A549 (cell line): Measurements from ENCODE around the gene JAG2. TPM values are rescaled to one million over a fixed set of nuclear protein-coding genes. Genes with fewer than 3 reads are reported as not detected.

Experiments
- ATAC-seq, 2 experiments: fragments of 200-7000 bp in 1 of 2; fragments of >200 bp in 1 of 2; cut with Nextera tagmentation in 1 of 2; cut with Tn5 transposase in 1 of 2; 3 replicates each; pipeline versions ENCODE4 v1.8.0 to v1.9.1; 2018 to 2020; ENCODE audit warnings: mild to moderate bottlenecking in 1 of 2, moderate library complexity in 1 of 2
- CTCF ChIA-PET: fragments of 300-600 bp; sonication (Branson Sonifier 250); formaldehyde crosslinking; extraction: SDS; loops from one replicate; lab custom pipeline; 2021; ENCODE audit warnings: antibody characterized with exemption, inconsistent platforms; lab: Yijun Ruan, JAX
- POLR2A ChIA-PET: fragments of 350-600 bp; formaldehyde crosslinking; extraction: SDS; loops from one replicate; lab custom pipeline; 2021; ENCODE audit warnings: antibody characterized with exemption, inconsistent platforms; lab: Yijun Ruan, JAX
- DNase-seq, 2 experiments: peaks; one replicate each; pipeline versions ENCODE4 v3.0.0 to v3.0.0-alpha.2; 2011 to 2016; ENCODE audit warnings: low read depth in 1 of 2, low spot score in 1 of 2
- FAIRE-seq: peaks from 2 replicates; lab custom pipeline; 2011; peaks lifted over from hg19 to GRCh38; lab: Jason Lieb, UNC
- H3K27ac ChIP-seq, 2 experiments: fragments of >200 bp; sonication (Bioruptor Twin); formaldehyde crosslinking; 3 replicates each; pipeline ENCODE4 v1.5.1; 2016 to 2017
- H3K4me1 ChIP-seq: fragments of >200 bp; sonication (Bioruptor Twin); formaldehyde crosslinking; 3 replicates; pipeline ENCODE4 v1.6.1; 2016
- H3K4me2 ChIP-seq: fragments of >200 bp; sonication (Bioruptor Twin); formaldehyde crosslinking; 3 replicates; pipeline ENCODE4 v1.6.1; 2016
- H3K4me3 ChIP-seq: fragments of >200 bp; sonication (Bioruptor Twin); formaldehyde crosslinking; 3 replicates; pipeline ENCODE4 v1.5.1; 2016
- H3K9me3 ChIP-seq: fragments of >200 bp; sonication (Bioruptor Twin); formaldehyde crosslinking; 3 replicates; pipeline ENCODE4 v1.6.1; 2016
- CBX2 ChIP-seq: fragments of 200-600 bp; sonication (generic); IDR thresholded peaks from 2 replicates; pipeline ENCODE4 v1.6.1; 2016; ENCODE audit warnings: low read depth, mild to moderate bottlenecking, borderline replicate concordance
- CEBPB ChIP-seq, 2 experiments: fragments of >200 bp in 1 of 2; sonication (Bioruptor Twin) in 1 of 2; formaldehyde crosslinking in 1 of 2; IDR thresholded peaks; 2 replicates each; pipeline ENCODE4 v1.6.1; 2012 to 2016
- CHD2 ChIP-seq: fragments of 150-350 bp; IDR thresholded peaks from 2 replicates; pipeline ENCODE4 v1.6.1; 2014; ENCODE audit warnings: low read length; ENCODE audit not compliant: partially characterized antibody
- EHF ChIP-seq: fragments of 250-450 bp; sonication (Bioruptor Pico); IDR thresholded peaks from 2 replicates; pipeline ENCODE4 v1.5.0; 2020; ENCODE audit warnings: mild to moderate bottlenecking
- ELK1 ChIP-seq: fragments of 150-350 bp; IDR thresholded peaks from 2 replicates; pipeline ENCODE4 v1.6.1; 2014; ENCODE audit warnings: low read depth, mild to moderate bottlenecking, low read length
- FOSB ChIP-seq: fragments of 250-450 bp; sonication (Bioruptor Pico); IDR thresholded peaks from 2 replicates; pipeline ENCODE4 v1.5.0; 2020; ENCODE audit warnings: mild to moderate bottlenecking, moderate library complexity
- FOXS1 ChIP-seq: fragments of 250-450 bp; sonication (Bioruptor Pico); IDR thresholded peaks from 2 replicates; pipeline ENCODE4 v1.5.0; 2020; ENCODE audit warnings: mild to moderate bottlenecking, moderate library complexity
- GATA3 ChIP-seq: IDR thresholded peaks from 2 replicates; pipeline ENCODE4 v1.6.1; 2012; ENCODE audit warnings: borderline replicate concordance
- HEYL ChIP-seq: fragments of 250-450 bp; sonication (Bioruptor Pico); IDR thresholded peaks from 2 replicates; pipeline ENCODE4 v1.8.0; 2021; ENCODE audit warnings: mild to moderate bottlenecking, moderate library complexity
- HMGXB4 ChIP-seq: fragments of 250-450 bp; sonication (Bioruptor Pico); IDR thresholded peaks from 2 replicates; pipeline ENCODE4 v1.5.0; 2021; ENCODE audit warnings: mild to moderate bottlenecking, moderate library complexity, borderline replicate concordance
- HOXB13 ChIP-seq: fragments of 250-450 bp; sonication (Bioruptor Pico); IDR thresholded peaks from 2 replicates; pipeline ENCODE4 v1.5.0; 2020; ENCODE audit warnings: low read depth, mild to moderate bottlenecking, moderate library complexity
- JUNB ChIP-seq: fragments of >200 bp; sonication (Bioruptor Twin); formaldehyde crosslinking; IDR thresholded peaks from 2 replicates; pipeline ENCODE4 v1.6.1; 2016
- KDM1A ChIP-seq: fragments of 200-600 bp; sonication (generic); IDR thresholded peaks from 2 replicates; pipeline ENCODE4 v1.6.1; 2016; ENCODE audit warnings: low read depth, mild to moderate bottlenecking
- KDM5A ChIP-seq: fragments of 200-600 bp; sonication (generic); IDR thresholded peaks from 2 replicates; pipeline ENCODE4 v1.6.1; 2016; ENCODE audit warnings: antibody characterized with exemption, mild to moderate bottlenecking
- MAFK ChIP-seq: fragments of 450-650 bp; IDR thresholded peaks from 2 replicates; pipeline ENCODE4 v1.6.1; 2014; ENCODE audit not compliant: partially characterized antibody
- MAX ChIP-seq: IDR thresholded peaks from 2 replicates; pipeline ENCODE4 v1.6.1; 2012
- MAZ ChIP-seq: fragments of 150-350 bp; IDR thresholded peaks from 2 replicates; pipeline ENCODE4 v1.6.1; 2014; ENCODE audit warnings: antibody characterized with exemption, low read depth, low read length, borderline replicate concordance
- MYC ChIP-seq: IDR thresholded peaks from 2 replicates; pipeline ENCODE4 v1.6.1; 2012; ENCODE audit warnings: mild to moderate bottlenecking, inconsistent platforms, low read length, improper control_type of control experiment, borderline replicate concordance
- NFE2L2 ChIP-seq: fragments of 150-350 bp; conservative IDR thresholded peaks from 2 replicates; pipeline ENCODE4 v1.6.1; 2014; ENCODE audit warnings: low read length
- NPAS2 ChIP-seq: fragments of 250-450 bp; sonication (Bioruptor Pico); IDR thresholded peaks from 2 replicates; pipeline ENCODE4 v1.8.0; 2022; ENCODE audit warnings: mild to moderate bottlenecking, moderate library complexity, borderline replicate concordance
- POLR2A ChIP-seq: IDR thresholded peaks from 2 replicates; pipeline ENCODE4 v1.6.1; 2012; ENCODE audit warnings: mild to moderate bottlenecking, low read length
- RARB ChIP-seq: fragments of 250-450 bp; sonication (Bioruptor Pico); IDR thresholded peaks from 2 replicates; pipeline ENCODE4 v1.8.0; 2021; ENCODE audit warnings: mild to moderate bottlenecking, moderate library complexity
- RCOR1 ChIP-seq: fragments of 150-350 bp; IDR thresholded peaks from 2 replicates; pipeline ENCODE4 v1.6.1; 2014; ENCODE audit warnings: antibody characterized with exemption, low read length, low read depth
- REST ChIP-seq: fragments of 200-600 bp; sonication (generic); IDR thresholded peaks from 2 replicates; pipeline ENCODE4 v1.6.1; 2016; ENCODE audit warnings: antibody characterized with exemption, mild to moderate bottlenecking, moderate library complexity
- RFX5 ChIP-seq: fragments of 450-650 bp; IDR thresholded peaks from 2 replicates; pipeline ENCODE4 v1.7.1; 2014; ENCODE audit warnings: antibody characterized with exemption, mild to moderate bottlenecking, moderate library complexity
- RNF2 ChIP-seq: fragments of 200-600 bp; sonication (generic); IDR thresholded peaks from 2 replicates; pipeline ENCODE4 v1.6.1; 2016; ENCODE audit warnings: low read depth, mild to moderate bottlenecking, antibody characterized with exemption, moderate library complexity, borderline replicate concordance
- TFCP2L1 ChIP-seq: fragments of 250-450 bp; sonication (Bioruptor Pico); IDR thresholded peaks from 2 replicates; pipeline ENCODE4 v1.5.0; 2021; ENCODE audit warnings: mild to moderate bottlenecking
- TP53 ChIP-seq: fragments of 250-450 bp; sonication (Bioruptor Pico); IDR thresholded peaks from 2 replicates; pipeline ENCODE4 v1.5.0; 2021; ENCODE audit warnings: mild to moderate bottlenecking, moderate library complexity
- ZNF302 ChIP-seq: fragments of 250-450 bp; sonication (Bioruptor Pico); IDR thresholded peaks from 2 replicates; pipeline ENCODE4 v1.9.0; 2021; ENCODE audit warnings: inconsistent platforms, mild to moderate bottlenecking, moderate library complexity
- WGBS: methylation state at CpG from one replicate; pipeline ENCODE4 v1.1.6; 2017; ENCODE audit errors: missing lambda C conversion rate; 5-methylcytosine and 5-hydroxymethylcytosine counted together
- polyA plus RNA-seq, 4 experiments: library from polyadenylated mRNA; depleted of rRNA in 3 of 4; stranded (reverse); fragments of >200 nt; fragmentation: RNase III in 1 of 4; extraction: RNeasy Plus Mini Kit Qiagen cat#74134 plus additional on column Dnase treatment in 1 of 4; gene quantifications; 2 replicates in 3 of 4; 3 replicates in 1 of 4; pipeline ENCODE4 v1.2.3, GENCODE V29; 2011 to 2017
- TF ChIP-seq, protein P1 (sequence below): fragments of 250-450 bp; sonication (Bioruptor Pico); IDR thresholded peaks from 2 replicates; pipeline ENCODE4 v1.5.0; 2020; ENCODE audit warnings: low read depth, mild to moderate bottlenecking, moderate library complexity

Gene JAG2
- polyA plus RNA-seq, 2 of the 4 experiments (the other 2 are of a cell fraction): 5.9 to 20.4 TPM

- TF ChIP-seq HEYL (CRISPR knock-in tag) (no peak), CEBPB (IDR thresholded peaks at IDR 0.05) (no peak), RCOR1 (no peak), MYC (no peak), TP53 (CRISPR knock-in tag) (no peak), HOXB13 (CRISPR knock-in tag) (no peak), REST (no peak), FOSB (CRISPR knock-in tag) (no peak), CBX2 (no peak), FOXS1 (CRISPR knock-in tag) (no peak), MAZ (no peak), RFX5 (no peak), TFCP2L1 (CRISPR knock-in tag) (no peak), RARB (CRISPR knock-in tag) (no peak), POLR2A (no peak), JUNB (no peak), MAX (peak; percentile 69), ZNF302 (no peak), NFE2L2 (no peak), KDM5A (no peak), NPAS2 (CRISPR knock-in tag) (no peak), RNF2 (0 out of 2 replicates have a peak, but pooled peaks have one; percentile 66), GATA3 (no peak)
- TF ChIP-seq, protein P1, sequence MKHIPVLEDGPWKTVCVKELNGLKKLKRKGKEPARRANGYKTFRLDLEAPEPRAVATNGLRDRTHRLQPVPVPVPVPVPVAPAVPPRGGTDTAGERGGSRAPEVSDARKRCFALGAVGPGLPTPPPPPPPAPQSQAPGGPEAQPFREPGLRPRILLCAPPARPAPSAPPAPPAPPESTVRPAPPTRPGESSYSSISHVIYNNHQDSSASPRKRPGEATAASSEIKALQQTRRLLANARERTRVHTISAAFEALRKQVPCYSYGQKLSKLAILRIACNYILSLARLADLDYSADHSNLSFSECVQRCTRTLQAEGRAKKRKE (CRISPR knock-in tag): no peak
These were observed 467 bp upstream of the JAG2 start (continued) for GRCh38 chr14:105168979-105169507.

DNA sequence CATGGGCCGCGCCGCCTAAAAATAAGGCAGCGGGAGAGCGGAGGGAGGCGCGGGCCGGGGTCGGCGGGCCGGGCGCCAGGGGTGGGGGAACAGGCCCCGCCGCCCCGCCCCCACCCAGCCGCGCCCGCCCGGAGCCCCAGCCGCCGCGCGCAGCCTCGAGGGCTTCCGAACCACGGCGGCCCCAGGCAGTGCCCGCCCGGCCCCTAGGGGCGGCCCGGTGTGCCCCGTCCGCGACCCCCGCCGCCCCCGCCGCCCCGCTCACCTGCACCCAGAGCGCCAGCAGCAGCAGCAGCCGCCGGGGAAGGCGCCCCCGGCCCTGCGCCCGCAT is 519 bp downstream of the JAG2 start:
- no peak for TF ChIP-seq CHD2
- no peak for TF ChIP-seq MAX
- no peak for TF ChIP-seq EHF (CRISPR knock-in tag)
- TF ChIP-seq ELK1: no peak
- no peak for TF ChIP-seq MAFK
- no peak for TF ChIP-seq HMGXB4 (CRISPR knock-in tag)
- TF ChIP-seq, protein P1 (CRISPR knock-in tag): no peak
- no peak for TF ChIP-seq GATA3
- TF ChIP-seq KDM1A: no peak
- TF ChIP-seq, all 56 proteins: peak for 0
- DNase-seq (no peak), ATAC-seq (no peak), FAIRE-seq (no peak)
- Histone ChIP-seq H3K9me3 (no peaks in the 10 kb centered on the region), H3K27ac (peak overlapping the region; percentile 66 to 90), H3K4me1 (peaks cover 33% of the 10 kb centered on the region), H3K4me2 (peak overlapping the region; percentile 95), H3K4me3 (peak overlapping the region; percentile 59)
- ChIA-PET POLR2A (interaction anchor here (1.2 to 3.3 kb wide), 4 partner anchors 13 to 81 kb away, joined by 3 to 11 read pairs (median 6); partner anchors contain the start of gene NUDT14), CTCF (interaction anchor here (0.6 to 15.2 kb wide), 10 partner anchors 9 to 195 kb away, joined by 3 to 132 read pairs (median 6); partner anchors contain the start of gene NUDT14)
- 0% methylated on average over 1 of the region's 46 CpGs for WGBS
